SK-N-SH treated with all-trans-retinoic acid at 6 μM for 48 hours (cell line): ENCODE results near the gene EHHADH.

ENCODE experiments used
- ATAC-seq: fragments of 200-7000 bp; cut with Tn5 transposase; 3 replicates; pipeline ENCODE4 v1.9.1; 2020; ENCODE audit warnings: mild to moderate bottlenecking, moderate library complexity
- ARNTL ChIP-seq: fragments of 450-650 bp; formaldehyde crosslinking; IDR thresholded peaks from 2 replicates; pipeline ENCODE4 v1.5.0; 2020; ENCODE audit warnings: low read depth, mild to moderate bottlenecking, moderate library complexity, borderline replicate concordance
- CSDC2 ChIP-seq: fragments of 250-450 bp; sonication (Bioruptor Pico); IDR thresholded peaks from 2 replicates; pipeline ENCODE4 v1.5.0; 2020; ENCODE audit warnings: mild to moderate bottlenecking, moderate library complexity
- ESRRG ChIP-seq: fragments of 250-450 bp; sonication (Bioruptor Pico); IDR thresholded peaks from 2 replicates; pipeline ENCODE4 v1.6.1; 2021; ENCODE audit warnings: mild to moderate bottlenecking
- GLIS3 ChIP-seq: fragments of 250-450 bp; sonication (Bioruptor Pico); IDR thresholded peaks from 2 replicates; pipeline ENCODE4 v1.5.0; 2020; ENCODE audit warnings: mild to moderate bottlenecking, moderate library complexity
- ISL1 ChIP-seq: fragments of 250-450 bp; sonication (Bioruptor Pico); IDR thresholded peaks from 2 replicates; pipeline ENCODE4 v2.1.2; 2022; ENCODE audit warnings: mild to moderate bottlenecking, moderate library complexity
- PPARA ChIP-seq: fragments of 250-450 bp; sonication (Bioruptor Pico); IDR thresholded peaks from 2 replicates; pipeline ENCODE4 v1.5.0; 2020; ENCODE audit warnings: mild to moderate bottlenecking, borderline replicate concordance
- SNAI2 ChIP-seq: fragments of 250-450 bp; sonication (Bioruptor Pico); IDR thresholded peaks from 2 replicates; pipeline ENCODE4 v1.5.0; 2020; ENCODE audit warnings: mild to moderate bottlenecking, moderate library complexity
- TCF4 ChIP-seq: fragments of 250-450 bp; sonication (Bioruptor Pico); IDR thresholded peaks from 2 replicates; pipeline ENCODE4 v1.8.0; 2021; ENCODE audit warnings: mild to moderate bottlenecking, moderate library complexity, borderline replicate concordance
- TOX ChIP-seq: fragments of 250-450 bp; sonication (Bioruptor Pico); IDR thresholded peaks from 2 replicates; pipeline ENCODE4 v1.8.0; 2021; ENCODE audit warnings: mild to moderate bottlenecking, moderate library complexity, borderline replicate concordance
- ZC3H10 ChIP-seq: fragments of 250-450 bp; sonication (Bioruptor Pico); IDR thresholded peaks from 2 replicates; pipeline ENCODE4 v1.5.1; 2021; ENCODE audit warnings: mild to moderate bottlenecking, moderate library complexity
- ZFP3 ChIP-seq: fragments of 250-450 bp; sonication (Bioruptor Pico); IDR thresholded peaks from 2 replicates; pipeline ENCODE4 v1.5.0; 2020; ENCODE audit warnings: mild to moderate bottlenecking, moderate library complexity
- ZFP30 ChIP-seq: fragments of 450-650 bp; formaldehyde crosslinking; IDR thresholded peaks from 2 replicates; pipeline ENCODE4 v1.5.0; 2022; ENCODE audit warnings: mild to moderate bottlenecking, moderate library complexity
- ZNF565 ChIP-seq: fragments of 450-650 bp; formaldehyde crosslinking; conservative IDR thresholded peaks from 2 replicates; pipeline ENCODE4 v1.5.0; 2020; ENCODE audit warnings: low read depth, mild to moderate bottlenecking, moderate library complexity
- ZNF70 ChIP-seq: fragments of 450-650 bp; formaldehyde crosslinking; IDR thresholded peaks from 2 replicates; pipeline ENCODE4 v1.5.0; 2020; ENCODE audit warnings: mild to moderate bottlenecking, moderate library complexity
- ZNF8 ChIP-seq: fragments of 450-650 bp; formaldehyde crosslinking; IDR thresholded peaks from 2 replicates; pipeline ENCODE4 v1.5.0; 2020; ENCODE audit warnings: mild to moderate bottlenecking, moderate library complexity
- TF ChIP-seq, protein P1 (sequence below): fragments of 250-450 bp; sonication (Bioruptor Pico); IDR thresholded peaks from 2 replicates; pipeline ENCODE4 v1.5.1; 2020; ENCODE audit warnings: low read depth, mild to moderate bottlenecking, moderate library complexity
- TF ChIP-seq, protein P2 (sequence below): fragments of 250-450 bp; sonication (Bioruptor Pico); IDR thresholded peaks from 2 replicates; pipeline ENCODE4 v1.5.0; 2020; ENCODE audit warnings: mild to moderate bottlenecking, moderate library complexity
- TF ChIP-seq, protein P3 (sequence below): fragments of 250-450 bp; sonication (Bioruptor Pico); IDR thresholded peaks from 2 replicates; pipeline ENCODE4 v1.8.0; 2021; ENCODE audit warnings: low read depth, mild to moderate bottlenecking, moderate library complexity, borderline replicate concordance
- TF ChIP-seq, protein P4 (sequence below): fragments of 250-450 bp; sonication (Bioruptor Pico); IDR thresholded peaks from 2 replicates; pipeline ENCODE4 v1.8.0; 2020; ENCODE audit warnings: mild to moderate bottlenecking, moderate library complexity, borderline replicate concordance

EHHADH gene

DNA sequence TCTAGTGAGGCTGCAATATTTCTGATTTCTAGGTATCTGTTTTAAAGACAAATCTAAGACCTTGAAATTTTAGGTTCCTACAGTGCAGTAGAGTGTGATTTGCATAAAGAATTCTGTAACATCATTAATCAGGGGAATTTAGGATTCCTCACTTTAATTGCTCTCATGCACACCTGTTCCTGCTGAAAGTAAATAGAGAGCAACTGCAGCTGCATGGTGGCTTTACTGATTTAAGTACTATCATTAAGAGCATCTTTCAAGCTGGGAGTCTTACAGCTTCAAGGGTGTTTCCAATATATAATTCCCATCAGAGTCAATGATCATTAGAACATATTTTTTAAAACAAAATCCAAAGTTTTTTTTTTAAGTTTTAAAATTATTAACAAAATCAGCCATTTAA is 65.0 kb downstream of the EHHADH start:
- TF ChIP-seq, protein P1, sequence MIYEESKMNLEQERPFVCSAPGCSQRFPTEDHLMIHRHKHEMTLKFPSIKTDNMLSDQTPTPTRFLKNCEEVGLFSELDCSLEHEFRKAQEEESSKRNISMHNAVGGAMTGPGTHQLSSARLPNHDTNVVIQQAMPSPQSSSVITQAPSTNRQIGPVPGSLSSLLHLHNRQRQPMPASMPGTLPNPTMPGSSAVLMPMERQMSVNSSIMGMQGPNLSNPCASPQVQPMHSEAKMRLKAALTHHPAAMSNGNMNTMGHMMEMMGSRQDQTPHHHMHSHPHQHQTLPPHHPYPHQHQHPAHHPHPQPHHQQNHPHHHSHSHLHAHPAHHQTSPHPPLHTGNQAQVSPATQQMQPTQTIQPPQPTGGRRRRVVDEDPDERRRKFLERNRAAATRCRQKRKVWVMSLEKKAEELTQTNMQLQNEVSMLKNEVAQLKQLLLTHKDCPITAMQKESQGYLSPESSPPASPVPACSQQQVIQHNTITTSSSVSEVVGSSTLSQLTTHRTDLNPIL (CRISPR knock-in tag): no peak
- no peak for ATAC-seq

DNA sequence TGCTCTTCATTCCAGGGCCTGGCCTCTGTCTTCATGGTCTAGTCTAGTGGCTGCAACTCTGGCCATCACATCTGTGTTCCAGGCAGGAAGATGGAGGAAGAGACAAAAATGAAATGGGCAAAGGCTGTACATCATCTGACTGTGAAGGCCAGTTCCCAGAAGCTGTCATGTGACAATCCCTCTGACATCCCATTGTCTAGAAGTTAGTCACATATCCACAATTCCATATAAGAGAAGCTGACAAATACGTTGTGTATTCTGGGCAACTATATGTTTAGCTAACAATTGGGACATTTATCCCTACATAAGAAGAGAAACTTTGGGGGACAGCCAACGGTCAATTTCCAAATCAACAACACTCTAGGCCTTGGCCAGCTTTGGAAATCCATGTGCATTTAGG is 66.5 kb downstream of the EHHADH start:
- no peak for ATAC-seq
- no peak for TF ChIP-seq ARNTL
- TF ChIP-seq ZFP30 (CRISPR knock-in tag): no peak
- TF ChIP-seq ZNF70 (CRISPR knock-in tag): no peak
- no peak for TF ChIP-seq ESRRG (CRISPR knock-in tag)
- TF ChIP-seq CSDC2 (CRISPR knock-in tag): no peak
- TF ChIP-seq ISL1 (CRISPR knock-in tag): no peak
- TF ChIP-seq GLIS3 (CRISPR knock-in tag): no peak
- TF ChIP-seq, protein P2, sequence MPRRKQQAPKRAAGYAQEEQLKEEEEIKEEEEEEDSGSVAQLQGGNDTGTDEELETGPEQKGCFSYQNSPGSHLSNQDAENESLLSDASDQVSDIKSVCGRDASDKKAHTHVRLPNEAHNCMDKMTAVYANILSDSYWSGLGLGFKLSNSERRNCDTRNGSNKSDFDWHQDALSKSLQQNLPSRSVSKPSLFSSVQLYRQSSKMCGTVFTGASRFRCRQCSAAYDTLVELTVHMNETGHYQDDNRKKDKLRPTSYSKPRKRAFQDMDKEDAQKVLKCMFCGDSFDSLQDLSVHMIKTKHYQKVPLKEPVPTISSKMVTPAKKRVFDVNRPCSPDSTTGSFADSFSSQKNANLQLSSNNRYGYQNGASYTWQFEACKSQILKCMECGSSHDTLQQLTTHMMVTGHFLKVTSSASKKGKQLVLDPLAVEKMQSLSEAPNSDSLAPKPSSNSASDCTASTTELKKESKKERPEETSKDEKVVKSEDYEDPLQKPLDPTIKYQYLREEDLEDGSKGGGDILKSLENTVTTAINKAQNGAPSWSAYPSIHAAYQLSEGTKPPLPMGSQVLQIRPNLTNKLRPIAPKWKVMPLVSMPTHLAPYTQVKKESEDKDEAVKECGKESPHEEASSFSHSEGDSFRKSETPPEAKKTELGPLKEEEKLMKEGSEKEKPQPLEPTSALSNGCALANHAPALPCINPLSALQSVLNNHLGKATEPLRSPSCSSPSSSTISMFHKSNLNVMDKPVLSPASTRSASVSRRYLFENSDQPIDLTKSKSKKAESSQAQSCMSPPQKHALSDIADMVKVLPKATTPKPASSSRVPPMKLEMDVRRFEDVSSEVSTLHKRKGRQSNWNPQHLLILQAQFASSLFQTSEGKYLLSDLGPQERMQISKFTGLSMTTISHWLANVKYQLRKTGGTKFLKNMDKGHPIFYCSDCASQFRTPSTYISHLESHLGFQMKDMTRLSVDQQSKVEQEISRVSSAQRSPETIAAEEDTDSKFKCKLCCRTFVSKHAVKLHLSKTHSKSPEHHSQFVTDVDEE (CRISPR knock-in tag): no peak
- no peak for TF ChIP-seq ZNF565 (CRISPR knock-in tag)
- TF ChIP-seq ZC3H10: no peak
- no peak for TF ChIP-seq ZNF8 (CRISPR knock-in tag)
- no peak for TF ChIP-seq TOX (CRISPR knock-in tag)
- TF ChIP-seq ZFP3 (CRISPR knock-in tag): no peak
- TF ChIP-seq, protein P3, sequence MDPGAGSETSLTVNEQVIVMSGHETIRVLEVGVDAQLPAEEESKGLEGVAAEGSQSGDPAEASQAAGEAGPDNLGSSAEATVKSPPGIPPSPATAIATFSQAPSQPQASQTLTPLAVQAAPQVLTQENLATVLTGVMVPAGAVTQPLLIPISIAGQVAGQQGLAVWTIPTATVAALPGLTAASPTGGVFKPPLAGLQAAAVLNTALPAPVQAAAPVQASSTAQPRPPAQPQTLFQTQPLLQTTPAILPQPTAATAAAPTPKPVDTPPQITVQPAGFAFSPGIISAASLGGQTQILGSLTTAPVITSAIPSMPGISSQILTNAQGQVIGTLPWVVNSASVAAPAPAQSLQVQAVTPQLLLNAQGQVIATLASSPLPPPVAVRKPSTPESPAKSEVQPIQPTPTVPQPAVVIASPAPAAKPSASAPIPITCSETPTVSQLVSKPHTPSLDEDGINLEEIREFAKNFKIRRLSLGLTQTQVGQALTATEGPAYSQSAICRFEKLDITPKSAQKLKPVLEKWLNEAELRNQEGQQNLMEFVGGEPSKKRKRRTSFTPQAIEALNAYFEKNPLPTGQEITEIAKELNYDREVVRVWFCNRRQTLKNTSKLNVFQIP (CRISPR knock-in tag): no peak
- TF ChIP-seq PPARA (CRISPR knock-in tag): no peak
- TF ChIP-seq TCF4 (CRISPR knock-in tag): no peak

DNA sequence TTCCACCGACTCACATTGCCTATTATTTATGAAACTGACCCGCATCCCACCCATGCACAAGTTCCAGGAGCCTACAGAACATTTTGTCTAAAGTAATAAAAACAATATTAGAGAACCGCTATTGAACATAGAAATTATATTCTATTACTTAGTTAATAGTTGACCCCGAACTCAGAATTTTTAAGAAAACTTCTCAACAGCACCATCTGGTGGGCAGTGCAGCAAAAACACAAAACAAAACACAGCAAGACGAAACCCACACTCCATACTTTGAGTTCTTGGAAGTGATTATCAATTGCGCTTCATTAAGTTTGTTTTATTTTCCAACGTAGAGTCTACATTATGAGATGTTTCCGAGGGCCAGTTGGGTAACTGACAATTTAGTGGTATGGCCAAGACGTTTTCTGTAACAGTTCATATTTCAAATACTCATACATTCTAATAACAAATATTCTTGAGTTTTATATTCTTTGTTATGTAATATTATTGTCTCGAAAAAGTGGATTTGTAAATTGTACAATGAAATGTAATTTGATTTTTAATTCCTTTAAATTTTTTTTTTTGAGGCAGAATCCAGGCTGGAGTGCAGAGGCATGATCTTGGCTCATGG is 77.0 kb downstream of the EHHADH start:
- peak; percentile 61; the same call in 2 of the 3 replicates for ATAC-seq
- no peak for TF ChIP-seq SNAI2 (CRISPR knock-in tag)
- TF ChIP-seq, protein P4, sequence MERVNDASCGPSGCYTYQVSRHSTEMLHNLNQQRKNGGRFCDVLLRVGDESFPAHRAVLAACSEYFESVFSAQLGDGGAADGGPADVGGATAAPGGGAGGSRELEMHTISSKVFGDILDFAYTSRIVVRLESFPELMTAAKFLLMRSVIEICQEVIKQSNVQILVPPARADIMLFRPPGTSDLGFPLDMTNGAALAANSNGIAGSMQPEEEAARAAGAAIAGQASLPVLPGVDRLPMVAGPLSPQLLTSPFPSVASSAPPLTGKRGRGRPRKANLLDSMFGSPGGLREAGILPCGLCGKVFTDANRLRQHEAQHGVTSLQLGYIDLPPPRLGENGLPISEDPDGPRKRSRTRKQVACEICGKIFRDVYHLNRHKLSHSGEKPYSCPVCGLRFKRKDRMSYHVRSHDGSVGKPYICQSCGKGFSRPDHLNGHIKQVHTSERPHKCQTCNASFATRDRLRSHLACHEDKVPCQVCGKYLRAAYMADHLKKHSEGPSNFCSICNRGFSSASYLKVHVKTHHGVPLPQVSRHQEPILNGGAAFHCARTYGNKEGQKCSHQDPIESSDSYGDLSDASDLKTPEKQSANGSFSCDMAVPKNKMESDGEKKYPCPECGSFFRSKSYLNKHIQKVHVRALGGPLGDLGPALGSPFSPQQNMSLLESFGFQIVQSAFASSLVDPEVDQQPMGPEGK (CRISPR knock-in tag): no peak
- TF ChIP-seq ESRRG (CRISPR knock-in tag): no peak
- TF ChIP-seq, protein P3 (CRISPR knock-in tag): no peak
- TF ChIP-seq TOX (CRISPR knock-in tag): no peak
- no peak for TF ChIP-seq GLIS3 (CRISPR knock-in tag)
- TF ChIP-seq PPARA (CRISPR knock-in tag): no peak
- no peak for TF ChIP-seq ZNF565 (CRISPR knock-in tag)
- no peak for TF ChIP-seq ZNF8 (CRISPR knock-in tag)
